Mesenchymal stem cell (in vitro differentiated cells and primary cell): Measurements from ENCODE around the gene FRMPD4.

Source experiments
- DNase-seq: peaks from one replicate; pipeline ENCODE4 v3.0.0-alpha.2; 2013
- H2AFZ ChIP-seq: one replicate; pipeline ENCODE4 v1.6.1; 2013; ENCODE audit warnings: low read depth, mild to moderate bottlenecking, control low read depth, inconsistent platforms, low read length, moderate library complexity
- H2AK5ac ChIP-seq: 2 replicates; pipeline ENCODE4 v1.6.1; 2013; ENCODE audit warnings: low read length, moderate library complexity, mild to moderate bottlenecking, inconsistent platforms; ENCODE audit not compliant: severe bottlenecking
- H2BK120ac ChIP-seq: one replicate; pipeline ENCODE4 v1.6.1; 2013; ENCODE audit warnings: low read depth, mild to moderate bottlenecking, inconsistent platforms, low read length, moderate library complexity
- H2BK12ac ChIP-seq, 2 experiments: one replicate each; pipeline ENCODE4 v1.6.1; 2013; ENCODE audit warnings: inconsistent platforms in 2 of 2, low read length in 2 of 2, mild to moderate bottlenecking in 2 of 2, moderate library complexity in 2 of 2, control low read depth in 1 of 2
- H2BK15ac ChIP-seq: one replicate; pipeline ENCODE4 v1.6.1; 2013; ENCODE audit warnings: mild to moderate bottlenecking, low read depth, inconsistent platforms; ENCODE audit not compliant: poor library complexity, severe bottlenecking
- H2BK5ac ChIP-seq: 2 replicates; pipeline ENCODE4 v1.6.1; 2013; ENCODE audit warnings: low read depth, mild to moderate bottlenecking, low read length, control low read depth, inconsistent platforms; ENCODE audit not compliant: poor library complexity, severe bottlenecking
- H3K14ac ChIP-seq, 2 experiments: one replicate each; pipeline ENCODE4 v1.6.1; 2013; ENCODE audit warnings: inconsistent platforms in 2 of 2, low read length in 2 of 2, control low read depth in 1 of 2, mild to moderate bottlenecking in 1 of 2, moderate library complexity in 1 of 2
- H3K18ac ChIP-seq, 2 experiments: one replicate each; pipeline ENCODE4 v1.6.1; 2013; ENCODE audit warnings: inconsistent platforms in 2 of 2, low read length in 2 of 2, control low read depth in 1 of 2, low read depth in 1 of 2, mild to moderate bottlenecking in 1 of 2
- H3K23ac ChIP-seq, 2 experiments: one replicate each; pipeline ENCODE4 v1.6.1; 2013; ENCODE audit warnings: inconsistent platforms in 2 of 2, low read length in 2 of 2, mild to moderate bottlenecking in 2 of 2, moderate library complexity in 2 of 2, control low read depth in 1 of 2
- H3K27ac ChIP-seq: 2 replicates; pipeline ENCODE4 v1.5.1; 2013; ENCODE audit warnings: mild to moderate bottlenecking, moderate library complexity, low read length, control low read depth, inconsistent platforms; ENCODE audit not compliant: poor library complexity, severe bottlenecking
- H3K27me3 ChIP-seq, 2 experiments: 2 replicates each; pipeline versions ENCODE4 v1.6.1 to v1.7.0; 2013; ENCODE audit warnings: low read length in 2 of 2, mild to moderate bottlenecking in 2 of 2, moderate library complexity in 2 of 2, control low read depth in 1 of 2, inconsistent platforms in 1 of 2; ENCODE audit not compliant: control insufficient read depth in 1 of 2, insufficient read depth in 1 of 2
- H3K36me3 ChIP-seq, 2 experiments: 2 replicates each; pipeline versions ENCODE4 v1.6.1 to v1.7.0; 2013; ENCODE audit warnings: low read length in 2 of 2, control low read depth in 1 of 2, inconsistent platforms in 1 of 2, low read depth in 1 of 2, mild to moderate bottlenecking in 1 of 2; ENCODE audit not compliant: insufficient read depth in 2 of 2, control insufficient read depth in 1 of 2
- H3K4ac ChIP-seq, 2 experiments: one replicate each; pipeline ENCODE4 v1.6.1; 2013; ENCODE audit warnings: inconsistent platforms in 2 of 2, low read length in 2 of 2, mild to moderate bottlenecking in 2 of 2, moderate library complexity in 2 of 2, control low read depth in 1 of 2, low read depth in 1 of 2
- H3K4me1 ChIP-seq: 2 replicates; pipeline ENCODE4 v1.6.1; 2013; ENCODE audit warnings: low read depth, low read length, control low read depth; ENCODE audit not compliant: control insufficient read depth, insufficient read depth
- H3K4me2 ChIP-seq: 2 replicates; pipeline ENCODE4 v1.6.1; 2013; ENCODE audit warnings: low read length, mild to moderate bottlenecking, inconsistent platforms; ENCODE audit not compliant: poor library complexity, severe bottlenecking
- H3K4me3 ChIP-seq, 2 experiments: 2 replicates each; pipeline versions ENCODE4 v1.5.1 to v1.7.0; 2013; ENCODE audit warnings: low read length in 2 of 2, mild to moderate bottlenecking in 2 of 2, control low read depth in 1 of 2, low read depth in 1 of 2; ENCODE audit not compliant: insufficient read depth in 1 of 2
- H3K79me1 ChIP-seq: replicated peaks from 2 replicates; pipeline ENCODE4 v1.6.1; 2013; ENCODE audit warnings: mild to moderate bottlenecking, control low read depth, low read length, inconsistent platforms; ENCODE audit not compliant: poor library complexity, severe bottlenecking
- H3K9ac ChIP-seq: 2 replicates; pipeline ENCODE4 v1.7.0; 2013; ENCODE audit warnings: mild to moderate bottlenecking, low read length, moderate library complexity
- H3K9me3 ChIP-seq: 2 replicates; pipeline ENCODE4 v1.7.0; 2013; ENCODE audit warnings: mild to moderate bottlenecking, low read length; ENCODE audit not compliant: control insufficient read depth
- H4K8ac ChIP-seq: one replicate; pipeline ENCODE4 v1.6.1; 2013; ENCODE audit warnings: inconsistent platforms, mild to moderate bottlenecking, low read length, moderate library complexity
- H4K91ac ChIP-seq: one replicate; pipeline ENCODE4 v1.6.1; 2013; ENCODE audit warnings: mild to moderate bottlenecking, low read length, inconsistent platforms
- WGBS: methylation state at CpG from one replicate; pipeline ENCODE4 v1.1.7; 2013; ENCODE audit warnings: mixed read lengths; 5-methylcytosine and 5-hydroxymethylcytosine counted together

The FRMPD4 gene

DNA sequence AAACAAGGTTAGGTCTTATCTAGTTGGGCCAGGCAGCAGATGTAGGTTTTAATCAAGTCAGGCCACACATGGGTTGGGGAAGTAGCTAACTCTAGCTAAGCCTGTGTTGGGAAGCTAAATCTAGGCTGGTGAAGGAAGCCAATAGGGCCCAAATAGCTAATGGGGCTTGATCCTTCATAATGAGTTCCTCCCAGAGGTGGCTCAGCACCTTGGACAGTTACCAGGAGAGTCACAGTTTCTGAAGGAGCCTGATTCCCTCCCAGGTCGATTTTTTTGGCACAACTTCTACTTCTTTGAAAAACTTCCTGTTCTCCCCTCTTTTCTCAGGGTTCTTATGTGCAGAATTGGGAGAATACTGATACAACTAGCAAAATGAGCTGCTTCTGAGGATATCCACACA is 410.5 kb downstream of the FRMPD4 start:
- Histone ChIP-seq H3K4me1 (no peaks in the 10 kb centered on the region), H3K9me3 (no peaks in the 10 kb centered on the region), H2BK12ac (no peak overlapping the region), H3K36me3 (no peaks in the 10 kb centered on the region), H3K4me2 (no peak overlapping the region), H2BK15ac (no peak overlapping the region), H2AFZ (no peak overlapping the region), H3K14ac (no peak overlapping the region), H3K4ac (no peak overlapping the region), H3K18ac (no peak overlapping the region), H3K23ac (no peak overlapping the region), H4K91ac (no peak overlapping the region), H4K8ac (no peak overlapping the region), H2BK120ac (no peak overlapping the region), H3K27ac (no peak overlapping the region), H3K4me3 (no peak overlapping the region), H2BK5ac (no peak overlapping the region), H3K9ac (no peak overlapping the region), H3K27me3 (no peaks in the 10 kb centered on the region), H3K79me1 (no peaks in the 10 kb centered on the region), H2AK5ac (no peak overlapping the region)
- peak; percentile 4 for DNase-seq
- no CpG with 5 or more reads among the region's 1 CpG for WGBS

DNA sequence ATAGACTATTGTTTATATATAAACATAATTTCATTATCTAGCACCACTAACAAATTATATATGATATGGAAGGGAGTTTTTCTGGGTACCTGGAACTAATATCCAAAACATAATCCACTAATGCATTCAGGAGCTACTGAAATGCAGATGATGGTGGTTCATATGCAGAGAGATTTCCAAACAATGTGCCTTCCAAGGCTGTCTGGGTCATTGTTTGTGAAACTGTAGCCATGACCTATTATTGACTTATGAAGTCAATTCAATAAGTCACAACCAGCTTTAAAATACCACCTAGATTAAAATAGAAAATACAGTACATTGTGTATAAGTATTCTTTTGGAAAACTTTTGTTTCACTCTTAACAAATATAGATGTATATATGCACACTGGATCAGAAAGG is 415.9 kb downstream of the FRMPD4 start:
- DNase-seq = no peak
- no peak overlapping the region for H3K4me3 ChIP-seq
- no peak overlapping the region for H2BK15ac ChIP-seq
- no peak overlapping the region for H3K18ac ChIP-seq
- H3K9me3 ChIP-seq = no peaks in the 10 kb centered on the region
- no peak overlapping the region for H4K91ac ChIP-seq
- no peak overlapping the region for H2BK12ac ChIP-seq
- no peaks in the 10 kb centered on the region for H3K36me3 ChIP-seq
- no peak overlapping the region for H3K14ac ChIP-seq
- no peak overlapping the region for H3K9ac ChIP-seq
- no peak overlapping the region for H2AFZ ChIP-seq
- no peak overlapping the region for H4K8ac ChIP-seq
- H3K4me2 ChIP-seq = no peak overlapping the region
- H2BK5ac ChIP-seq = no peak overlapping the region
- no peak overlapping the region for H2AK5ac ChIP-seq
- H3K23ac ChIP-seq = no peak overlapping the region
- H2BK120ac ChIP-seq = no peak overlapping the region
- H3K4ac ChIP-seq = no peak overlapping the region
- H3K4me1 ChIP-seq = no peaks in the 10 kb centered on the region
- no peaks in the 10 kb centered on the region for H3K79me1 ChIP-seq
- no peak overlapping the region for H3K27ac ChIP-seq
- no peaks in the 10 kb centered on the region for H3K27me3 ChIP-seq

DNA sequence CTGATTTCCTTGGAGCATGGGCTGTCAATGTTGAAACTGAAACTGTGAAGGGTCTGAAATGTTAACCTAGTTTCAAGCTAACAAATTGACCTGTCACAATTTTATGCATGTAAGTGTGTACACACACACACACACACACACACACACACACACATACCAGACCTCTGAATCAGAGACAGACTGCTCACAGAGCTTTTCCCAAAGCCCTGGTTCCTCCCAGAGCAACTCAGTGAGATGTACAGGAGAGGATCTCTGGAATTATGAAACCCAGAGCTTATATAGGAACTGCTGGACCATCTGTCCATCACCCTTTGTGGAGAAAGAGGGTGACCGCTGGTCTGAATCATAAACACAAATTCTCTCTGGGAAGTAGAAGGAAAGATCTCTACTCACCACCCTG is 424.8 kb downstream of the FRMPD4 start:
- no peak overlapping the region for H3K14ac ChIP-seq
- no peak overlapping the region for H2AK5ac ChIP-seq
- H3K4ac ChIP-seq = no peak overlapping the region
- no peak overlapping the region for H3K18ac ChIP-seq
- no peak overlapping the region for H3K23ac ChIP-seq
- H3K27me3 ChIP-seq = no peaks in the 10 kb centered on the region
- H3K9me3 ChIP-seq = no peaks in the 10 kb centered on the region
- H2BK5ac ChIP-seq = no peak overlapping the region
- DNase-seq = no peak
- H3K4me3 ChIP-seq = no peak overlapping the region
- H4K91ac ChIP-seq = no peak overlapping the region
- no peaks in the 10 kb centered on the region for H3K36me3 ChIP-seq
- H3K79me1 ChIP-seq = no peaks in the 10 kb centered on the region
- no peak overlapping the region for H4K8ac ChIP-seq
- H2BK15ac ChIP-seq = no peak overlapping the region
- no peak overlapping the region for H2BK12ac ChIP-seq
- no peaks in the 10 kb centered on the region for H3K4me1 ChIP-seq
- H3K4me2 ChIP-seq = no peak overlapping the region
- 20% methylated on average over 1 of the region's 1 CpG for WGBS
- H3K27ac ChIP-seq = no peak overlapping the region
- H2BK120ac ChIP-seq = no peak overlapping the region
- H2AFZ ChIP-seq = no peak overlapping the region
- no peak overlapping the region for H3K9ac ChIP-seq

DNA sequence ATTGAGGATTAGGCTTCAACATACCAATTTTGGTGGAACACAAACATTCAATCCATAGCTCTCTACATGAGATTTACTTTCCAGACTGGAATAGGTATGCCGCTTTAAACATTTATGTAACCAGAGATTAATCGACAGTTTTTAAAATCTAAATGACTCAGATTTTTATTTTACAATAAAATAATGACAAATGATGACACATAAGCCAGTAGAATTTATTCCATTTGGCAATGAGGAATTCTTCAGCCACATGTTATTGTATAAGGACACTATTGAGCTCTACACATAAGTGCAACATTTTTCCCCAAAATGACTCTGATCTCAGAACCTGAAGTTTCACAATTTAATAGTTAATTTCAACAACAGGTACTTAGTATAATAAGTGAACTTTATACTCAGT is 425.9 kb downstream of the FRMPD4 start:
- Histone ChIP-seq H2AK5ac (no peak overlapping the region), H2AFZ (no peak overlapping the region), H3K9ac (no peak overlapping the region), H2BK5ac (no peak overlapping the region), H3K9me3 (no peaks in the 10 kb centered on the region), H4K91ac (no peak overlapping the region), H3K36me3 (no peaks in the 10 kb centered on the region), H3K27me3 (no peaks in the 10 kb centered on the region), H2BK12ac (no peak overlapping the region), H3K79me1 (no peaks in the 10 kb centered on the region), H3K23ac (no peak overlapping the region), H3K4ac (no peak overlapping the region), H2BK15ac (no peak overlapping the region), H3K4me3 (no peak overlapping the region), H3K18ac (no peak overlapping the region), H2BK120ac (no peak overlapping the region), H3K14ac (no peak overlapping the region), H4K8ac (no peak overlapping the region), H3K4me2 (no peak overlapping the region), H3K27ac (no peak overlapping the region), H3K4me1 (no peaks in the 10 kb centered on the region)
- no CpG with 5 or more reads among the region's 2 CpGs for WGBS
- DNase-seq = no peak
